ENCODE measurements around the gene TCF25.

- TF ChIP-seq POLR2A (IDR thresholded peaks at IDR 0.05; ENCODE audit: low read length) (no peak), GATA1 (IDR thresholded peaks at IDR 0.05; ENCODE audit: low read depth, low read length) (no peak)
Observed at GRCh38 chr16:89954462-89954861, 81.1 kb downstream of the TCF25 start.

Data from erythroblast (primary cell).